BJ (cell line): ENCODE results near the gene C17orf107. TPM values are rescaled to one million over a fixed set of nuclear protein-coding genes. Genes with fewer than 3 reads are reported as not detected.

Experiments
- CTCF ChIA-PET: fragments of 350-600 bp; formaldehyde crosslinking; extraction: SDS; loops from one replicate; lab custom pipeline; 2021; ENCODE audit warnings: antibody characterized with exemption, inconsistent platforms; lab: Yijun Ruan, JAX
- POLR2A ChIA-PET: fragments of 300-600 bp; sonication (Branson Sonifier 250); formaldehyde crosslinking; extraction: SDS; loops from one replicate; lab custom pipeline; 2021; ENCODE audit warnings: antibody characterized with exemption; lab: Charles Lee
- DNase-seq: peaks from one replicate; pipeline ENCODE4 v3.0.0-alpha.2; 2011; ENCODE audit warnings: low read depth
- H3K27me3 ChIP-seq: 2 replicates; pipeline ENCODE4 v1.6.0; 2011; ENCODE audit warnings: low read length; ENCODE audit not compliant: control insufficient read depth, insufficient read depth
- H3K36me3 ChIP-seq: 2 replicates; pipeline ENCODE4 v1.5.1; 2011; ENCODE audit warnings: low read length; ENCODE audit not compliant: control insufficient read depth, insufficient read depth
- H3K4me3 ChIP-seq: 2 replicates; pipeline ENCODE4 v1.5.1; 2011; ENCODE audit warnings: low read depth, mild to moderate bottlenecking, control low read depth, low read length
- polyA plus RNA-seq: library from polyadenylated mRNA; depleted of rRNA; stranded (reverse); fragments of >200 nt; gene quantifications from 2 replicates; pipeline ENCODE4 v1.2.3, GENCODE V29; 2011
- TF ChIP-seq, protein P1 (sequence below): IDR thresholded peaks from 2 replicates; pipeline ENCODE4 v1.5.1; 2011; ENCODE audit warnings: low read depth, mild to moderate bottlenecking, control low read depth, inconsistent platforms, low read length, moderate library complexity; ENCODE audit not compliant: insufficient read depth

C17orf107 gene
- polyA plus RNA-seq, 1 experiment = 4.5 TPM

DNA sequence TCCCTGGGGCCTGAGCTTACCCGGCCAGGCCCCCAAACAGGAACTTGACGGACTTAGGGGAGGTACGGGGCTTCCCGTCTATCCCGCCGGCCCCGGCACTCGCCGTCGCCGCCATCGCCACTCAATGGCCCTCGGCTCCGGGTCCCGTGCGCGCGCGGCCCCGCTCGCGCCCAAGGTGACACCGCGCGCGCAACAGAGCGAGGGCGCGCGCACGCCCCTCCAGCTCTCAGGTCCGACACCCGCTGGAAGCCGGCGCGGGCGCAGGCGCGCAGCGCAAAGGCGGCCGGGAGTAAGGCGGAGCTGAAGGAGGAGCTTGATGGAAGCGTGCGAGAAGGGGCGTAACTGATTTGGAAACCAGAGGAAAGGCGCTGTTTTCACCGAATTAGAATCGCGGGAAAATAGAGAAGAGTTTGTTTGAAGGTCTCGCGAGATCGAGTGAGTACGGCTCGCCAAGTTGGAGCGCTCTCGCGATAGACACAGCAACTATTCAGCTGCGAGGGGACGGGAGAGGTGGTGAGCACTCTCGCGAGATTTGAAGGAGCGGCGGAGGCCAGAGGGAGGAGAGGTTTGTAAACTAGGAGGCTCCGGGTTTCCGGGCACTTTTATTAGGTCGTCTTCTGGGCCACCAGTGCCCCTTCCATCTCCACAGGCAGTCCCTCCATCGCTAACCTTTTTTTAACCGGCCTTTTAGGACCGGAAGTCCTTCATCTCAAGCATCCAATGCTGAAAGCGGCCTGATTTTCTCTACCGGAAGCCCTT lies 40.6 kb downstream of the C17orf107 start, which contains the start of the genes RNF167 and SLC25A11:
TSS of gene RNF167 (plus strand) at position 473 of the 759 bp plus-strand sequence. CDS start 642 bp downstream, outside the sequence.
TSS of gene SLC25A11 (minus strand) at position 251 of the 759 bp plus-strand sequence. CDS start at position 115, 136 bp downstream.
- peak; percentile 99 for DNase-seq
- ChIA-PET POLR2A (interaction anchor here (0.6 to 1.7 kb wide), 5 partner anchors 9 to 31 kb away, joined by 3 to 9 read pairs (median 3); partner anchors contain the start of gene SPAG7), CTCF (interaction anchor here (0.6 to 2.7 kb wide), 14 partner anchors 13 to 122 kb away, joined by 3 to 17 read pairs (median 4); partner anchors contain the start of genes CAMTA2, CHRNE, INCA1 and KIF1C)
- TF ChIP-seq, protein P1, sequence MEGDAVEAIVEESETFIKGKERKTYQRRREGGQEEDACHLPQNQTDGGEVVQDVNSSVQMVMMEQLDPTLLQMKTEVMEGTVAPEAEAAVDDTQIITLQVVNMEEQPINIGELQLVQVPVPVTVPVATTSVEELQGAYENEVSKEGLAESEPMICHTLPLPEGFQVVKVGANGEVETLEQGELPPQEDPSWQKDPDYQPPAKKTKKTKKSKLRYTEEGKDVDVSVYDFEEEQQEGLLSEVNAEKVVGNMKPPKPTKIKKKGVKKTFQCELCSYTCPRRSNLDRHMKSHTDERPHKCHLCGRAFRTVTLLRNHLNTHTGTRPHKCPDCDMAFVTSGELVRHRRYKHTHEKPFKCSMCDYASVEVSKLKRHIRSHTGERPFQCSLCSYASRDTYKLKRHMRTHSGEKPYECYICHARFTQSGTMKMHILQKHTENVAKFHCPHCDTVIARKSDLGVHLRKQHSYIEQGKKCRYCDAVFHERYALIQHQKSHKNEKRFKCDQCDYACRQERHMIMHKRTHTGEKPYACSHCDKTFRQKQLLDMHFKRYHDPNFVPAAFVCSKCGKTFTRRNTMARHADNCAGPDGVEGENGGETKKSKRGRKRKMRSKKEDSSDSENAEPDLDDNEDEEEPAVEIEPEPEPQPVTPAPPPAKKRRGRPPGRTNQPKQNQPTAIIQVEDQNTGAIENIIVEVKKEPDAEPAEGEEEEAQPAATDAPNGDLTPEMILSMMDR = no peak
- H3K4me3 ChIP-seq = peak within 1 kb of the TSS; percentile 72
- no peaks in the 10 kb centered on the region for H3K27me3 ChIP-seq
- peaks cover 25% of the 10 kb centered on the region for H3K36me3 ChIP-seq

DNA sequence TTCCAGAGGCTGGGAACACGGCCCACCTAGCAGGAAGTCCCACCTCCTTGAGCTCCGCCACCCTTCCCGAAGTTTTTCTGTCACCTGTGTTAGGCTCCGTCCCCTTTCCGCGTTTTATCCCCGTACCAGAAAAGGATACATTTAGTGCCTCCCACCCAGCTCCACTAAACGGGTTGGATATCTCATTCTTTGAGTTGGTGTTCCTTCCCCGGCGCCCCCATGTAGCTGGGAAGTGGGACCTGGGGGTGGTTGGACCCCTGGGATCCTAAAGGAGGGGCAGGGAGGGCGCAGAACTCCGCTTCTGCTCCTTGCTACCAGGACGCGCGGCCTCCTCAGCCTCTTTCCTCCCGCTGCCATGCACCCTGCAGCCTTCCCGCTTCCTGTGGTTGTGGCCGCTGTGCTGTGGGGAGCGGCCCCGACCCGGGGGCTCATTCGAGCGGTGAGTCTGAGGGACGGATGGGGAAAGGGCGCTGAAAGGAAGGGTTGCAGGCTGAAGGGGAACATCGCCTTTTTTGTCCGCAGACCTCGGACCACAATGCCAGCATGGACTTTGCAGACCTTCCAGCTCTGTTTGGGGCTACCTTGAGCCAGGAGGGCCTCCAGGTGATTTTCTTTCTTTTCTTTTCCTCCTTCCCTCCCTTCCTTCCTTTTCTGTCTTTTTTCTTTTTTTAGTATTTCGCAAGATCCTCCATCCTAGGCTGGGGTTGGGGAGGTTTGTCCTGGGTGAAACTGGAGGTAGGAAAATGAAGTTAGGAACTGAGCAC lies 41.4 kb downstream of the C17orf107 start:
- no peak for DNase-seq
- TF ChIP-seq, protein P1 = no peak
- Histone ChIP-seq H3K36me3 (peaks cover 27% of the 10 kb centered on the region), H3K4me3 (peak overlapping the region; percentile 72), H3K27me3 (no peaks in the 10 kb centered on the region)
- POLR2A ChIA-PET = interaction anchor here (0.6 to 1.7 kb wide), 4 partner anchors 8 to 31 kb away, joined by 3 to 9 read pairs (median 5); partner anchors contain the start of gene SPAG7
- CTCF ChIA-PET = interaction anchor here (0.6 to 2.7 kb wide), 10 partner anchors 12 to 55 kb away, joined by 3 to 17 read pairs (median 4); partner anchors contain the start of genes CAMTA2 and CHRNE

DNA sequence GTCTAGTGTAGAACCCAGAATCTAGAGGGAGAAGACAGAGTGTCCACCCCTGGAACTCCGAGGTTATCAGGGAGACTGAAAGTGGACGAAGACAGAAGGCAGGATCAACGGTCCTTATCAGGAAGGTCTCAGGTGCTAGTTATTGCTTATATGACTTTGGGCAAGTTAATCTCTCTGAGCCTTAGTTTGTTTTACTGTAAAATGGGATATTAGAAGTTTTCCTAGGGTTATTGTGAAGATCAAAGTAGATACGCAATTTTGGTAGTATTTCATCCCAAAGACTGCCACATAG lies 41.9 kb downstream of the C17orf107 start:
- no peak for DNase-seq
- ChIA-PET CTCF (interaction anchor here (1.5 kb wide), 1 partner anchor 17 kb away, joined by 6 read pairs; no protein-coding TSS in a partner anchor), POLR2A (no interaction called here)
- H3K4me3 ChIP-seq = peak overlapping the region; percentile 72
- H3K27me3 ChIP-seq = no peaks in the 10 kb centered on the region
- H3K36me3 ChIP-seq = peaks cover 31% of the 10 kb centered on the region
- TF ChIP-seq, protein P1 = no peak

DNA sequence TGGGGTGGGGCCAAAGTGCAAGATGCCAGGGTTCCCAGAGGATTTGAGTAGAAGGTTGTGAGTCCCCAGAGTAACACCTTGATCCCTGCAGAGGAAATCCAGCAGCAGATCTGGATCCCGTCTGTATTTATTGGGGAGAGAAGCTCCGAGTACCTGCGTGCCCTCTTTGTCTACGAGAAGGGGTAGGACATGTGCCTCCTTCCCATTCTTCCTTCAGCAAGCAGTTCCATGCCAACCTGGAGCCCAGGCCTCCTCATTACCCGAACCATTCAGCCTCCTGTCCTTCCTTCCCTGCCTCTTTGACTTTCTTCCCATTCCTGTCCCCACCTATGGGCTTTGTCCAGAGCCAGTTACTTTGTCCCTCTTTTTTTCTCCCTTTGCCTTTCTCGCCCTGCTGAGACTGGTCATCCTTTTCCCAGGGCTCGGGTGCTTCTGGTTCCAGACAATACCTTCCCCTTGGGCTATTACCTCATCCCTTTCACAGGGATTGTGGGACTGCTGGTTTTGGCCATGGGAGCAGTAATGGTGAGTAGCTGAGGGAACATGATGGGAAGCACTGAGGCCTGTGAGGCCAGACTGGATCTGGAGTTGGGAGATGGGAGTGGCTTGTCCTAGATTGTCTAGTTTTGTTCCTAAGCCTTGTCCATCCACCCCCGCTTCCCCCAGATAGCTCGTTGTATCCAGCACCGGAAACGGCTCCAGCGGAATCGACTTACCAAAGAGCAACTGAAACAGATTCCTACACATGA lies 43.6 kb downstream of the C17orf107 start:
- CTCF ChIA-PET = interaction anchor here (1.2 kb wide), 1 partner anchor 13 kb away, joined by 4 read pairs; no protein-coding TSS in a partner anchor
- peaks cover 22% of the 10 kb centered on the region for H3K36me3 ChIP-seq
- no peak overlapping the region for H3K4me3 ChIP-seq
- DNase-seq = no peak
- POLR2A ChIA-PET = no interaction called here
- no peaks in the 10 kb centered on the region for H3K27me3 ChIP-seq
- TF ChIP-seq, protein P1 = no peak
